SU-DHL-6 (cell line): ENCODE data around the gene SMC4.

Source experiments
- CTCF ChIP-seq: fragments of 200-600 bp; sonication (generic); IDR thresholded peaks from one replicate; pipeline ENCODE4 v1.5.1; 2017; ENCODE audit warnings: antibody characterized with exemption, mild to moderate bottlenecking, low read length, moderate library complexity; ENCODE audit not compliant: insufficient read depth, poor library complexity, severe bottlenecking
- EZH2phosphoT487 ChIP-seq: fragments of 200-600 bp; sonication (generic), shearing (Covaris generic); conservative IDR thresholded peaks from 2 replicates; pipeline ENCODE4 v1.6.1; 2018; ENCODE audit warnings: mild to moderate bottlenecking, antibody characterized with exemption, low read length, moderate library complexity, mixed read lengths

GRCh38 chr3:160403796-160404470 lies 4.5 kb downstream of the SMC4 start:
- TF ChIP-seq CTCF (no peak), EZH2phosphoT487 (no peak)
